ENCODE data around the gene GNG7. TPM values are rescaled to one million over a fixed set of nuclear protein-coding genes. Genes with fewer than 3 reads are reported as not detected.

GNG7 gene
- polyA plus RNA-seq, 1 donor (not counting 4 experiments of a cell fraction or from before 2014, with no cell fraction given): 0.01 TPM

- no peak overlapping the region for H3K9ac ChIP-seq (ENCODE audit: control insufficient read depth, extremely low read depth, insufficient read depth, low read length)
- dilution Hi-C loops (cut with MboI; ENCODE audit: extremely low pct_ligation_motif_present, low sequenced_read_pairs): no loop called here
- DNase-seq (ENCODE audit: low read depth, low spot score) (peak; percentile 89), FAIRE-seq (peak; percentile 90)
- H4K20me1 ChIP-seq (ENCODE audit: control insufficient read depth, extremely low read depth, insufficient read depth, low read length): no peaks in the 10 kb centered on the region
- no peaks in the 10 kb centered on the region for H3K9me1 ChIP-seq (ENCODE audit: control insufficient read depth, extremely low read depth, insufficient read depth, low read length)
- no peak overlapping the region for H2AFZ ChIP-seq (ENCODE audit: control insufficient read depth, low read length)
- no peak for TF ChIP-seq EZH2 (IDR thresholded peaks at IDR 0.05; ENCODE audit: low read length)
- TF ChIP-seq CTCF (optimal IDR thresholded peaks at IDR 0.05 in 1 of 3, IDR thresholded peaks at IDR 0.05 in 1 of 3, conservative IDR thresholded peaks at IDR 0.05 in 1 of 3; ENCODE audit: extremely low read depth in 1 of 3, insufficient read depth in 2 of 3, low read length in 3 of 3): no peak
- no peaks in the 10 kb centered on the region for H3K27me3 ChIP-seq (ENCODE audit: control insufficient read depth, extremely low read depth, insufficient read depth, low read length)
- H3K9me3 ChIP-seq (ENCODE audit: control insufficient read depth, low read depth, low read length): peaks cover 2% of the 10 kb centered on the region
- H3K4me2 ChIP-seq (ENCODE audit: control insufficient read depth, extremely low read depth, insufficient read depth, low read depth, low read length): no peak overlapping the region
- H3K79me2 ChIP-seq (ENCODE audit: control insufficient read depth, insufficient read depth, low read length): no peaks in the 10 kb centered on the region
- H3K36me3 ChIP-seq (ENCODE audit: control insufficient read depth in 2 of 2, extremely low read depth in 1 of 2, insufficient read depth in 2 of 2, low read length in 2 of 2): no peaks in the 10 kb centered on the region
- H3K4me3 ChIP-seq (ENCODE audit: control insufficient read depth in 2 of 3, extremely low read depth in 1 of 3, insufficient read depth in 2 of 3, low read depth in 1 of 3, low read length in 3 of 3): no peak overlapping the region
- H3K27ac ChIP-seq (ENCODE audit: control insufficient read depth, insufficient read depth, low read length): no peak overlapping the region
- peaks cover 50% of the 10 kb centered on the region for H3K4me1 ChIP-seq (ENCODE audit: control insufficient read depth, extremely low read depth, insufficient read depth, low read length)
Measured at GRCh38 chr19:2529473-2529918, 173.0 kb downstream of the GNG7 start.

GRCh38 chr19:2528675-2529101 lies 173.8 kb downstream of the GNG7 start:
- dilution Hi-C loops (cut with MboI; ENCODE audit: extremely low pct_ligation_motif_present, low sequenced_read_pairs): no loop called here
- peak overlapping the region; percentile 13 for H3K27ac ChIP-seq (ENCODE audit: control insufficient read depth, insufficient read depth, low read length)
- H3K4me1 ChIP-seq (ENCODE audit: control insufficient read depth, extremely low read depth, insufficient read depth, low read length): peaks cover 43% of the 10 kb centered on the region
- no peak for FAIRE-seq
- no peak overlapping the region for H3K4me3 ChIP-seq (ENCODE audit: control insufficient read depth in 2 of 3, extremely low read depth in 1 of 3, insufficient read depth in 2 of 3, low read depth in 1 of 3, low read length in 3 of 3)
- no peaks in the 10 kb centered on the region for H3K9me1 ChIP-seq (ENCODE audit: control insufficient read depth, extremely low read depth, insufficient read depth, low read length)
- H3K4me2 ChIP-seq (ENCODE audit: control insufficient read depth, extremely low read depth, insufficient read depth, low read depth, low read length): no peak overlapping the region
- H3K27me3 ChIP-seq (ENCODE audit: control insufficient read depth, extremely low read depth, insufficient read depth, low read length): no peaks in the 10 kb centered on the region
- H3K9me3 ChIP-seq (ENCODE audit: control insufficient read depth, low read depth, low read length): no peaks in the 10 kb centered on the region
- DNase-seq (ENCODE audit: low read depth, low spot score): no peak
- no peak overlapping the region for H2AFZ ChIP-seq (ENCODE audit: control insufficient read depth, low read length)
- TF ChIP-seq EZH2 (IDR thresholded peaks at IDR 0.05; ENCODE audit: low read length) (no peak), CTCF (optimal IDR thresholded peaks at IDR 0.05 in 1 of 3, IDR thresholded peaks at IDR 0.05 in 1 of 3, conservative IDR thresholded peaks at IDR 0.05 in 1 of 3; ENCODE audit: extremely low read depth in 1 of 3, insufficient read depth in 2 of 3, low read length in 3 of 3) (no peak)
- H3K79me2 ChIP-seq (ENCODE audit: control insufficient read depth, insufficient read depth, low read length): no peaks in the 10 kb centered on the region
- H4K20me1 ChIP-seq (ENCODE audit: control insufficient read depth, extremely low read depth, insufficient read depth, low read length): no peaks in the 10 kb centered on the region
- H3K36me3 ChIP-seq (ENCODE audit: control insufficient read depth in 2 of 2, extremely low read depth in 1 of 2, insufficient read depth in 2 of 2, low read length in 2 of 2): no peaks in the 10 kb centered on the region
- H3K9ac ChIP-seq (ENCODE audit: control insufficient read depth, extremely low read depth, insufficient read depth, low read length): no peak overlapping the region
